Measurements from ENCODE around the gene COL6A2. TPM values are rescaled to one million over a fixed set of nuclear protein-coding genes. Genes with fewer than 3 reads are reported as not detected.

COL6A2 gene
- total and polyA plus RNA-seq, 10 of the 15 experiments (the other 5 are each of a cell fraction or from before 2014, with no cell fraction given): 0.16 to 1.3 (median 0.34) TPM; not detected in 7

DNA sequence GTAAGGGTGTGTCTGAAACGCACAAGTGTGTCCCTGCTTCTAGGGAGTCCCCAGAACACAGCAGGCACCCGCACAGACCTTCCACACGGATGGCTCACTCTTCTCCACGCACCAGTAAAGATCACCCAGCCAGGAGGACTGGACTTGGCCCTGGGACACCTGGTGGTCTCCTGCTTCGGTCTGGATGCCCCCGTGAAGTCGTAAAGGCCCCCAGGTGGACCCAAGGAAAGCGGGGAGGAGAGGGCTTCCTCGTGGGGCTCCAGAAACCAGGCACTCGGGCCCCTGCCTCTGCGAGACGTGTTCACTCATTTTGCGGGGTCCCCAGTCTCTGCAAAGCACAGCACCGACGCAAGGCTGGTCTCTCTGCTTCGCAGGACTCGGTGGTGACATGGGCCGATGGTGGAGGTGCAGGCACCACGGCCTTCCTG, 20.2 kb upstream of the COL6A2 start (continued):
- TF ChIP-seq, protein P1, sequence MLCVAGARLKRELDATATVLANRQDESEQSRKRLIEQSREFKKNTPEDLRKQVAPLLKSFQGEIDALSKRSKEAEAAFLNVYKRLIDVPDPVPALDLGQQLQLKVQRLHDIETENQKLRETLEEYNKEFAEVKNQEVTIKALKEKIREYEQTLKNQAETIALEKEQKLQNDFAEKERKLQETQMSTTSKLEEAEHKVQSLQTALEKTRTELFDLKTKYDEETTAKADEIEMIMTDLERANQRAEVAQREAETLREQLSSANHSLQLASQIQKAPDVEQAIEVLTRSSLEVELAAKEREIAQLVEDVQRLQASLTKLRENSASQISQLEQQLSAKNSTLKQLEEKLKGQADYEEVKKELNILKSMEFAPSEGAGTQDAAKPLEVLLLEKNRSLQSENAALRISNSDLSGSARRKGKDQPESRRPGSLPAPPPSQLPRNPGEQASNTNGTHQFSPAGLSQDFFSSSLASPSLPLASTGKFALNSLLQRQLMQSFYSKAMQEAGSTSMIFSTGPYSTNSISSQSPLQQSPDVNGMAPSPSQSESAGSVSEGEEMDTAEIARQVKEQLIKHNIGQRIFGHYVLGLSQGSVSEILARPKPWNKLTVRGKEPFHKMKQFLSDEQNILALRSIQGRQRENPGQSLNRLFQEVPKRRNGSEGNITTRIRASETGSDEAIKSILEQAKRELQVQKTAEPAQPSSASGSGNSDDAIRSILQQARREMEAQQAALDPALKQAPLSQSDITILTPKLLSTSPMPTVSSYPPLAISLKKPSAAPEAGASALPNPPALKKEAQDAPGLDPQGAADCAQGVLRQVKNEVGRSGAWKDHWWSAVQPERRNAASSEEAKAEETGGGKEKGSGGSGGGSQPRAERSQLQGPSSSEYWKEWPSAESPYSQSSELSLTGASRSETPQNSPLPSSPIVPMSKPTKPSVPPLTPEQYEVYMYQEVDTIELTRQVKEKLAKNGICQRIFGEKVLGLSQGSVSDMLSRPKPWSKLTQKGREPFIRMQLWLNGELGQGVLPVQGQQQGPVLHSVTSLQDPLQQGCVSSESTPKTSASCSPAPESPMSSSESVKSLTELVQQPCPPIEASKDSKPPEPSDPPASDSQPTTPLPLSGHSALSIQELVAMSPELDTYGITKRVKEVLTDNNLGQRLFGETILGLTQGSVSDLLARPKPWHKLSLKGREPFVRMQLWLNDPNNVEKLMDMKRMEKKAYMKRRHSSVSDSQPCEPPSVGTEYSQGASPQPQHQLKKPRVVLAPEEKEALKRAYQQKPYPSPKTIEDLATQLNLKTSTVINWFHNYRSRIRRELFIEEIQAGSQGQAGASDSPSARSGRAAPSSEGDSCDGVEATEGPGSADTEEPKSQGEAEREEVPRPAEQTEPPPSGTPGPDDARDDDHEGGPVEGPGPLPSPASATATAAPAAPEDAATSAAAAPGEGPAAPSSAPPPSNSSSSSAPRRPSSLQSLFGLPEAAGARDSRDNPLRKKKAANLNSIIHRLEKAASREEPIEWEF (IDR thresholded peaks at IDR 0.05; ENCODE audit: insufficient replicate concordance, low read depth, low read length): no peak
- TF ChIP-seq, protein P2, sequence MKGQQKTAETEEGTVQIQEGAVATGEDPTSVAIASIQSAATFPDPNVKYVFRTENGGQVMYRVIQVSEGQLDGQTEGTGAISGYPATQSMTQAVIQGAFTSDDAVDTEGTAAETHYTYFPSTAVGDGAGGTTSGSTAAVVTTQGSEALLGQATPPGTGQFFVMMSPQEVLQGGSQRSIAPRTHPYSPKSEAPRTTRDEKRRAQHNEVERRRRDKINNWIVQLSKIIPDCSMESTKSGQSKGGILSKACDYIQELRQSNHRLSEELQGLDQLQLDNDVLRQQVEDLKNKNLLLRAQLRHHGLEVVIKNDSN (IDR thresholded peaks at IDR 0.05; ENCODE audit: borderline replicate concordance, extremely low read length, insufficient read depth, low read depth, low read length): no peak
- TF ChIP-seq, protein P3, sequence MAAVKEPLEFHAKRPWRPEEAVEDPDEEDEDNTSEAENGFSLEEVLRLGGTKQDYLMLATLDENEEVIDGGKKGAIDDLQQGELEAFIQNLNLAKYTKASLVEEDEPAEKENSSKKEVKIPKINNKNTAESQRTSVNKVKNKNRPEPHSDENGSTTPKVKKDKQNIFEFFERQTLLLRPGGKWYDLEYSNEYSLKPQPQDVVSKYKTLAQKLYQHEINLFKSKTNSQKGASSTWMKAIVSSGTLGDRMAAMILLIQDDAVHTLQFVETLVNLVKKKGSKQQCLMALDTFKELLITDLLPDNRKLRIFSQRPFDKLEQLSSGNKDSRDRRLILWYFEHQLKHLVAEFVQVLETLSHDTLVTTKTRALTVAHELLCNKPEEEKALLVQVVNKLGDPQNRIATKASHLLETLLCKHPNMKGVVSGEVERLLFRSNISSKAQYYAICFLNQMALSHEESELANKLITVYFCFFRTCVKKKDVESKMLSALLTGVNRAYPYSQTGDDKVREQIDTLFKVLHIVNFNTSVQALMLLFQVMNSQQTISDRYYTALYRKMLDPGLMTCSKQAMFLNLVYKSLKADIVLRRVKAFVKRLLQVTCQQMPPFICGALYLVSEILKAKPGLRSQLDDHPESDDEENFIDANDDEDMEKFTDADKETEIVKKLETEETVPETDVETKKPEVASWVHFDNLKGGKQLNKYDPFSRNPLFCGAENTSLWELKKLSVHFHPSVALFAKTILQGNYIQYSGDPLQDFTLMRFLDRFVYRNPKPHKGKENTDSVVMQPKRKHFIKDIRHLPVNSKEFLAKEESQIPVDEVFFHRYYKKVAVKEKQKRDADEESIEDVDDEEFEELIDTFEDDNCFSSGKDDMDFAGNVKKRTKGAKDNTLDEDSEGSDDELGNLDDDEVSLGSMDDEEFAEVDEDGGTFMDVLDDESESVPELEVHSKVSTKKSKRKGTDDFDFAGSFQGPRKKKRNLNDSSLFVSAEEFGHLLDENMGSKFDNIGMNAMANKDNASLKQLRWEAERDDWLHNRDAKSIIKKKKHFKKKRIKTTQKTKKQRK (IDR thresholded peaks at IDR 0.05; ENCODE audit: low read depth, low read length): no peak
